HepG2 (cell line): ENCODE results near the gene UVSSA. TPM values are rescaled to one million over a fixed set of nuclear protein-coding genes. Genes with fewer than 3 reads are reported as not detected.

Experiments used
- BCL3 ChIP-seq: sonication (generic); formaldehyde crosslinking; IDR thresholded peaks from 2 replicates; pipeline ENCODE4 v1.5.1; 2020; ENCODE audit warnings: mild to moderate bottlenecking, missing genetic modification reagents, moderate library complexity
- CHCHD3 ChIP-seq: sonication (generic); formaldehyde crosslinking; IDR thresholded peaks from 2 replicates; pipeline ENCODE4 v1.8.0; 2022; ENCODE audit warnings: mild to moderate bottlenecking, missing genetic modification reagents, moderate library complexity
- CHD2 ChIP-seq: IDR thresholded peaks from 2 replicates; pipeline ENCODE4 v1.6.1; 2011; ENCODE audit warnings: low read depth, low read length, improper control_type of control experiment
- GATAD1 ChIP-seq: IDR thresholded peaks from 2 replicates; pipeline ENCODE4 v1.6.1; 2016; ENCODE audit warnings: missing genetic modification reagents, missing compliant biosample characterization
- HMG20A ChIP-seq: IDR thresholded peaks from 2 replicates; pipeline ENCODE4 v1.6.1; 2016; ENCODE audit warnings: borderline replicate concordance
- HNRNPL ChIP-seq: fragments of 200-400 bp; formaldehyde crosslinking; IDR thresholded peaks from 2 replicates; pipeline ENCODE4 v1.6.1; 2017; ENCODE audit warnings: mild to moderate bottlenecking, low read depth, low read length
- KDM5B ChIP-seq: sonication (generic); formaldehyde crosslinking; IDR thresholded peaks from 2 replicates; pipeline ENCODE4 v1.4.0; 2020; ENCODE audit warnings: missing genetic modification reagents, mild to moderate bottlenecking, borderline replicate concordance
- MAF1 ChIP-seq: sonication (generic); formaldehyde crosslinking; IDR thresholded peaks from 2 replicates; pipeline ENCODE4 v1.5.0; 2020; ENCODE audit warnings: missing genetic modification reagents, borderline replicate concordance
- MATR3 ChIP-seq: sonication (generic); formaldehyde crosslinking; IDR thresholded peaks from 2 replicates; pipeline ENCODE4 v1.4.0; 2020; ENCODE audit warnings: missing genetic modification reagents
- MEIS1 ChIP-seq: sonication (generic); formaldehyde crosslinking; IDR thresholded peaks from 2 replicates; pipeline ENCODE4 v1.9.0; 2021; ENCODE audit warnings: mild to moderate bottlenecking, missing genetic modification reagents, moderate library complexity, borderline replicate concordance
- PLRG1 ChIP-seq: fragments of 450-650 bp; conservative IDR thresholded peaks from 2 replicates; pipeline ENCODE4 v1.6.1; 2016
- SKIL ChIP-seq: sonication (generic); formaldehyde crosslinking; IDR thresholded peaks from 2 replicates; pipeline ENCODE4 v1.8.0; 2022; ENCODE audit warnings: missing genetic modification reagents, mild to moderate bottlenecking, moderate library complexity, borderline replicate concordance
- SOX6 ChIP-seq, 2 experiments: fragments of 450-650 bp in 1 of 2; sonication (generic) in 1 of 2; formaldehyde crosslinking in 1 of 2; IDR thresholded peaks; 2 replicates each; pipeline versions ENCODE4 v1.4.0 to v1.6.1; 2017 to 2020; ENCODE audit warnings: antibody characterized with exemption in 1 of 2, mild to moderate bottlenecking in 1 of 2, missing genetic modification reagents in 1 of 2
- SP2 ChIP-seq: sonication (generic); formaldehyde crosslinking; IDR thresholded peaks from 2 replicates; pipeline ENCODE4 v1.5.1; 2020; ENCODE audit warnings: mild to moderate bottlenecking, missing genetic modification reagents
- TCF12 ChIP-seq, 2 experiments: fragments of 450-650 bp in 1 of 2; sonication (generic) in 1 of 2; formaldehyde crosslinking in 1 of 2; IDR thresholded peaks; 2 replicates each; pipeline versions ENCODE4 v1.6.1 to v1.8.0; 2017 to 2022; ENCODE audit warnings: antibody characterized with exemption in 1 of 2, mild to moderate bottlenecking in 1 of 2, missing genetic modification reagents in 1 of 2, moderate library complexity in 1 of 2
- THAP8 ChIP-seq: sonication (generic); formaldehyde crosslinking; IDR thresholded peaks from 2 replicates; pipeline ENCODE4 v1.5.1; 2020; ENCODE audit warnings: missing genetic modification reagents, mild to moderate bottlenecking, borderline replicate concordance
- TRIM22 ChIP-seq: fragments of 450-650 bp; IDR thresholded peaks from 2 replicates; pipeline ENCODE4 v1.6.1; 2017
- XRCC5 ChIP-seq: fragments of 200-400 bp; formaldehyde crosslinking; optimal IDR thresholded peaks from 2 replicates; pipeline ENCODE3; 2017; ENCODE audit warnings: mild to moderate bottlenecking, low read length
- ZFP90 ChIP-seq: sonication (generic); formaldehyde crosslinking; IDR thresholded peaks from 2 replicates; pipeline ENCODE4 v1.8.0; 2022; ENCODE audit warnings: missing genetic modification reagents, mild to moderate bottlenecking, inconsistent platforms, borderline replicate concordance
- ZNF143 ChIP-seq: sonication (generic); formaldehyde crosslinking; IDR thresholded peaks from 2 replicates; pipeline ENCODE4 v1.4.0; 2020; ENCODE audit warnings: missing genetic modification reagents
- ZNF34 ChIP-seq: sonication (generic); formaldehyde crosslinking; IDR thresholded peaks from 2 replicates; pipeline ENCODE4 v1.4.0; 2020; ENCODE audit warnings: mild to moderate bottlenecking, missing genetic modification reagents, borderline replicate concordance
- ZNF441 ChIP-seq: sonication (generic); formaldehyde crosslinking; IDR thresholded peaks from 2 replicates; pipeline ENCODE4 v1.7.0; 2021; ENCODE audit warnings: missing genetic modification reagents, borderline replicate concordance
- ZNF703 ChIP-seq: sonication (generic); formaldehyde crosslinking; IDR thresholded peaks from 2 replicates; pipeline ENCODE4 v1.5.1; 2020; ENCODE audit warnings: missing genetic modification reagents, mild to moderate bottlenecking, moderate library complexity, borderline replicate concordance
- ZNF724P ChIP-seq: sonication (generic); formaldehyde crosslinking; IDR thresholded peaks from 2 replicates; pipeline ENCODE4 v1.8.0; 2022; ENCODE audit warnings: missing genetic modification reagents, borderline replicate concordance
- ZSCAN30 ChIP-seq: sonication (generic); formaldehyde crosslinking; IDR thresholded peaks from 2 replicates; pipeline ENCODE4 v1.5.0; 2020; ENCODE audit warnings: mild to moderate bottlenecking, missing genetic modification reagents
- polyA plus RNA-seq, 8 experiments: library from polyadenylated mRNA; depleted of rRNA in 3 of 8; stranded (reverse) in 7 of 8; unstranded in 1 of 8; fragments of >200 nt; fragmentation: Illumina TruSeq in 4 of 8; extraction: Trizol in 4 of 8; gene quantifications; 2 replicates each; pipeline versions ENCODE4 v1.2.1 to v1.2.3, GENCODE V29; 2011 to 2016; ENCODE audit warnings: low read depth in 4 of 8, missing spikeins in 1 of 8, mixed read lengths in 1 of 8; ENCODE audit not compliant: insufficient read depth in 1 of 8
- total RNA-seq, 5 experiments: library from RNA; depleted of rRNA; stranded (reverse); fragments of >200 nt; fragmentation: Illumina TruSeq; extraction: Trizol; gene quantifications; 2 replicates each; pipeline ENCODE4 v1.2.3, GENCODE V29; 2016; ENCODE audit warnings: low read depth in 1 of 5

Gene UVSSA
- total and polyA plus RNA-seq, 2 of the 13 experiments (the other 11 are each of a cell fraction or from before 2014, with no cell fraction given), result 4.6 to 8.4 TPM

- no peak for TF ChIP-seq TRIM22
- TF ChIP-seq THAP8 (CRISPR knock-in tag), result no peak
- TF ChIP-seq PLRG1, result no peak
- no peak for TF ChIP-seq TCF12 (IDR thresholded peaks at IDR 0.05)
- TF ChIP-seq TCF12 (CRISPR knock-in tag; IDR thresholded peaks at IDR 0.05), result no peak
- no peak for TF ChIP-seq CHCHD3 (CRISPR knock-in tag)
- TF ChIP-seq MATR3 (CRISPR knock-in tag), result no peak
- peak; percentile 80 for TF ChIP-seq GATAD1 (CRISPR knock-in tag)
- TF ChIP-seq ZNF441 (CRISPR knock-in tag), result no peak
- TF ChIP-seq SOX6 (IDR thresholded peaks at IDR 0.05), result no peak
- TF ChIP-seq SOX6 (CRISPR knock-in tag; IDR thresholded peaks at IDR 0.05), result peak; percentile 47; the same call in 1 of the 2 replicates
- no peak for TF ChIP-seq ZNF724P
- TF ChIP-seq MAF1, result no peak
- no peak for TF ChIP-seq HMG20A
- peak; percentile 73 for TF ChIP-seq XRCC5
- TF ChIP-seq MEIS1 (CRISPR knock-in tag), result no peak
- TF ChIP-seq BCL3 (CRISPR knock-in tag), result peak; percentile 33
- no peak for TF ChIP-seq ZNF143 (CRISPR knock-in tag)
- peak; percentile 73; the same call in 1 of the 2 replicates for TF ChIP-seq KDM5B
- no peak for TF ChIP-seq SP2 (CRISPR knock-in tag)
- TF ChIP-seq SKIL, result no peak
- TF ChIP-seq CHD2, result no peak
- no peak for TF ChIP-seq ZNF703
- no peak for TF ChIP-seq HNRNPL
- no peak for TF ChIP-seq ZNF34
- TF ChIP-seq ZFP90 (CRISPR knock-in tag), result no peak
- no peak for TF ChIP-seq ZSCAN30
Observed at GRCh38 chr4:1309261-1310010, 37.6 kb upstream of the UVSSA start (continued).
